ENCODE data around the gene INPP4B.

The INPP4B gene

GRCh38 chr4:142169216-142169615 lies 676.9 kb downstream of the INPP4B start:
- DNase-seq (ENCODE audit: extremely low read depth, insufficient read length), result no peak
- no peak for TF ChIP-seq CTCF (IDR thresholded peaks at IDR 0.05; ENCODE audit: insufficient read depth, low read length, poor library complexity, severe bottlenecking)
- H3K4me3 ChIP-seq (replicated peaks; ENCODE audit: low read depth, low read length), result no peak overlapping the region
- no peaks in the 10 kb centered on the region for H3K27me3 ChIP-seq (replicated peaks; ENCODE audit: control insufficient read depth, insufficient read depth, low read length)
- no peaks in the 10 kb centered on the region for H3K36me3 ChIP-seq (ENCODE audit: control insufficient read depth, insufficient read depth, low read length)

DNA sequence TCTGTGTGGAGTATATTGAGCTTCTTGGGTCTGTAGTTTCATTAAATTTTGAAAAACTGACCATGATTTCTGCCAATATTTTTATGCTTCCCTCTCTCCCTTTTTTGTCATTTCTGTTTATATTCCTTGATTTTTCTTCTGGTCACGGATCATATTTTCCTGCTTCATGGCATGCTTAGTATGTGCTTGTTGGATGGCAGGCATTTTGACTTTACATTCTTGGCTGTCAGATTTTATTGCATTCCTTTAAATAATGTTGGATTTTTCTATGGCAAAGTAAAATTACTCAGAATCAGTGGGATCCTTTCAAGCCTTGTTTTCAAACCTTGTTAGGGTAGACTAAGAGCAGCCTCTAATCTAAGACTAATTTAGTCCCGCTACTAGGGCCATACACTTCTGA lies 677.9 kb downstream of the INPP4B start:
- no peak for TF ChIP-seq CTCF (IDR thresholded peaks at IDR 0.05; ENCODE audit: insufficient read depth, low read length, poor library complexity, severe bottlenecking)
- Histone ChIP-seq H3K36me3 (ENCODE audit: control insufficient read depth, insufficient read depth, low read length) (no peaks in the 10 kb centered on the region), H3K27me3 (replicated peaks; ENCODE audit: control insufficient read depth, insufficient read depth, low read length) (no peaks in the 10 kb centered on the region), H3K4me3 (replicated peaks; ENCODE audit: low read depth, low read length) (no peak overlapping the region)
- no peak for DNase-seq (ENCODE audit: extremely low read depth, insufficient read length)

DNA sequence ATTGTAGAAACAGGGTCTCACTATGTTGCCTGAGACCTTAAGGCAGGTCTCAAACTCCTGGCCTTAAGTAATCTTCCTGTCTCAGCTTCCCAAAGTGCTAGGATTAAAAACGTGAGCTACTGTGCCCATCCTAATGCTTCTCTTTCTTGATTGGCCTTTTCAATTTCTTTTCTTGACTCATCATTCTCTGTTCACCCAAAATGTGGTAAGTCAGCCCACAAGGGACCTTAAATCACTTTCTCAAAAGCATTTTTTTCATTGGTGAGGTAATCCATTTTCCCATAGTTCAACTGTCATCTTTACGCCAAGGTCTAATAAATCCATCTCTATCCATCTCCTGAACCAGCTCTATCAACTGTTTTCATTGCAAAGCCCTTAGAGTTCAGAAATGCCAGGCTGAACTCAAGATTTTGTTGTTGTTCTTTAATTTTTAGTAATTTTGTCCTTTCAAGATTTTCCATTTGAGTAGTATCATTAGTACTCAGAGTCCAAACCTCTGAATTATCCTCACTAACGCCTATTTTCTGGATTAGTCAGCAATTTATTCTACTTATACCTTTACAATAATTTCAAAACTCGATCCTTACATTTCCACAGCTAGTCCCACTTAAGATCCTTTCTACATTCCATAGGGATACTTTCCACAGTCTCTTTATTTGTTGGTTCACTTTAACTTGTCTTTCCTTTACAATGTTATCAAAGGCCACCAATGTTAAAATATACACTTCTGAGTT lies 681.2 kb downstream of the INPP4B start:
- no peak for DNase-seq (ENCODE audit: extremely low read depth, insufficient read length)
- no peak overlapping the region for H3K4me3 ChIP-seq (replicated peaks; ENCODE audit: low read depth, low read length)
- no peaks in the 10 kb centered on the region for H3K27me3 ChIP-seq (replicated peaks; ENCODE audit: control insufficient read depth, insufficient read depth, low read length)
- H3K36me3 ChIP-seq (ENCODE audit: control insufficient read depth, insufficient read depth, low read length), result no peaks in the 10 kb centered on the region
- no peak for TF ChIP-seq CTCF (IDR thresholded peaks at IDR 0.05; ENCODE audit: insufficient read depth, low read length, poor library complexity, severe bottlenecking)

GRCh38 chr4:142161086-142161485 lies 685.0 kb downstream of the INPP4B start:
- Histone ChIP-seq H3K36me3 (ENCODE audit: control insufficient read depth, insufficient read depth, low read length) (no peaks in the 10 kb centered on the region), H3K4me3 (replicated peaks; ENCODE audit: low read depth, low read length) (no peak overlapping the region), H3K27me3 (replicated peaks; ENCODE audit: control insufficient read depth, insufficient read depth, low read length) (no peaks in the 10 kb centered on the region)
- no peak for DNase-seq (ENCODE audit: extremely low read depth, insufficient read length)
- TF ChIP-seq CTCF (IDR thresholded peaks at IDR 0.05; ENCODE audit: insufficient read depth, low read length, poor library complexity, severe bottlenecking), result no peak

DNA sequence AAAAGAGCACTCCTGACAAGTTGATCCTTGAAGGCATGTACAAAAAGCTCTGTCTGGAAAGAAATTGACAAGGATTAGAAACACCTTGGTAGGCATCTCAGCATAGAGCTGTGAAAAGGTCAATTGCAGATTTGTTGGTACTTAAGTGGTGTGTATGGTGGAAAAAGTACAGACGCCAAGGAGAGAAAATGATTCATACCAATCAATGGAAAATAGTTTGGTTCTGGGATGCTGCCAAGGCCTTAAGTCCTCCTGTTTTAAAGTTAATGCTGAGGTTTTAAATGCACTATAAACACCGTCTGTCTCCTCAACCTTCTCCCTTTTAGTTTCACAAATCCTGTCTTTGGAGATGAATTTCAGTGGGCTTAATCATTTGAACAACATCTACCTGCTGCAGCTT lies 685.6 kb downstream of the INPP4B start:
- no peaks in the 10 kb centered on the region for H3K36me3 ChIP-seq (ENCODE audit: control insufficient read depth, insufficient read depth, low read length)
- H3K4me3 ChIP-seq (replicated peaks; ENCODE audit: low read depth, low read length), result no peak overlapping the region
- H3K27me3 ChIP-seq (replicated peaks; ENCODE audit: control insufficient read depth, insufficient read depth, low read length), result no peaks in the 10 kb centered on the region
- no peak for DNase-seq (ENCODE audit: extremely low read depth, insufficient read length)
- no peak for TF ChIP-seq CTCF (IDR thresholded peaks at IDR 0.05; ENCODE audit: insufficient read depth, low read length, poor library complexity, severe bottlenecking)

GRCh38 chr4:142158980-142159379 lies 687.1 kb downstream of the INPP4B start:
- DNase-seq (ENCODE audit: extremely low read depth, insufficient read length), result no peak
- H3K4me3 ChIP-seq (replicated peaks; ENCODE audit: low read depth, low read length), result no peak overlapping the region
- H3K27me3 ChIP-seq (replicated peaks; ENCODE audit: control insufficient read depth, insufficient read depth, low read length), result no peaks in the 10 kb centered on the region
- no peaks in the 10 kb centered on the region for H3K36me3 ChIP-seq (ENCODE audit: control insufficient read depth, insufficient read depth, low read length)
- TF ChIP-seq CTCF (IDR thresholded peaks at IDR 0.05; ENCODE audit: insufficient read depth, low read length, poor library complexity, severe bottlenecking), result no peak
